H1 (cell line): Measurements from ENCODE around the gene ATP9B.

ENCODE experiments used
- ATF3 ChIP-seq: IDR thresholded peaks from 2 replicates; pipeline ENCODE4 v1.6.1; 2011; ENCODE audit warnings: low read depth, mild to moderate bottlenecking, low read length; ENCODE audit not compliant: insufficient read depth
- CHD2 ChIP-seq: IDR thresholded peaks from 2 replicates; pipeline ENCODE4 v1.6.1; 2012; ENCODE audit warnings: low read length, improper control_type of control experiment
- TAF1 ChIP-seq: IDR thresholded peaks from 2 replicates; pipeline ENCODE4 v1.6.1; 2011; ENCODE audit warnings: mild to moderate bottlenecking, low read depth, low read length

DNA sequence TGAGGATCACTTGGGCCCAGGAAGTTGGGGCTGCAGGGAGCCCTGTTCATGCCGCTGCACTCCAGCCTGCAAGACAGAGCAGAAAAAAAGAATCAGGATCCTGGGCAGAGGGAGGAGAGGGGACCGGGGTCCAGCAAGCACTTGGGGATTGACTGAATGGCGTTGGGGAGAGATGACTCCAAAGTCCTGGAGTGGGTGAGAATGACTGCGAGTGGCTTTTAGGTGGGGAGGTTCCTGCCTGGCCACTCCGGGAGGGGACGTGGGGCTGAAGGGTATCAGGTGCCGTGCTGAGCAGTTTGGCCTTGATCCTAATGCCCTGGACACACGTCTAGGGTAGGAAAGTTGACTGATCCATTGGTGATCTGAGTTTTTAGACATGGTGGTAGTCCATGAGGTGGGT, 323.0 kb downstream of the ATP9B start:
- TF ChIP-seq CHD2 (no peak), ATF3 (no peak), TAF1 (no peak)
